ENCODE results near the gene C17orf107.

Gene C17orf107

DNA sequence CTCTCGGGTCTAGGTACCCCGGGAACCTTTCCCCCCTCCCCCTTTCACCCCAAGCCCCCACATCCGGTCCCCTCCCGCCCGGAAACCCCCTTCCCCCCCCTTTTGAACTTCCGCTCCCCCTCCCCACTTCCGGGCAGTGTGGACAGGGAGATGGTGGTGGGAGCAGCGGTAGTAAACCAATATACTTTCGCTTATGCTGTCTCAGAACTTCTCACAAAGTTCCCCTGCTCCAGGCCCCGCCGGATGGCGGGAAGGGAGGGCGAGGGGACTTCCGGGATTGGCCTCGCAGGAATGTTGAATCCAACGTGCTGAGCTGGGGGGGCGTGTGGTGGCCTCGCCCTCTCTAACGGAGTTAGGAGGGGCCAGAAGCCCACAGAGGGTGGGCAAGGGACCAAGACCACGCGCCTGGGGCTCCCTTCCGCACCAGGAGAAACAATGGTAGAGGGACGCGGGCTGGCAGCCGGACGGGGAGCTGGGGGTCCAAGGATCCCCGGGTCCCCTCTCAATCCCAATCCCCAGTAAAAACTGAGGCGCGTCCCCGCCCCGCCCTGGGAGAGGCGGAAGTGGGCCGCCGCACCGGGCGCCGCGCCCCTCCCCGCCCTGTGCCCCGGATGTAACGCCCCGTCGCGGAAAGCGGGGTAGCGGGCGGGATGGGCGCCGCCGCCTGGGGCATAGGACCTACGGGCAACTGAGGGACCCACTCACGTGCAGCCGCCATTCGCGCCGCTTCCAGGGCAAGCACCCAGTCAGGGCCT is 48.3 kb downstream of the C17orf107 start:
- peak; percentile 40 for DNase-seq (ENCODE audit: low read depth)
- TF ChIP-seq CTCF (conservative IDR thresholded peaks at IDR 0.05; ENCODE audit: low read length) = no peak
- peak overlapping the region; percentile 97 for H3K4me3 ChIP-seq (ENCODE audit: low read length)

DNA sequence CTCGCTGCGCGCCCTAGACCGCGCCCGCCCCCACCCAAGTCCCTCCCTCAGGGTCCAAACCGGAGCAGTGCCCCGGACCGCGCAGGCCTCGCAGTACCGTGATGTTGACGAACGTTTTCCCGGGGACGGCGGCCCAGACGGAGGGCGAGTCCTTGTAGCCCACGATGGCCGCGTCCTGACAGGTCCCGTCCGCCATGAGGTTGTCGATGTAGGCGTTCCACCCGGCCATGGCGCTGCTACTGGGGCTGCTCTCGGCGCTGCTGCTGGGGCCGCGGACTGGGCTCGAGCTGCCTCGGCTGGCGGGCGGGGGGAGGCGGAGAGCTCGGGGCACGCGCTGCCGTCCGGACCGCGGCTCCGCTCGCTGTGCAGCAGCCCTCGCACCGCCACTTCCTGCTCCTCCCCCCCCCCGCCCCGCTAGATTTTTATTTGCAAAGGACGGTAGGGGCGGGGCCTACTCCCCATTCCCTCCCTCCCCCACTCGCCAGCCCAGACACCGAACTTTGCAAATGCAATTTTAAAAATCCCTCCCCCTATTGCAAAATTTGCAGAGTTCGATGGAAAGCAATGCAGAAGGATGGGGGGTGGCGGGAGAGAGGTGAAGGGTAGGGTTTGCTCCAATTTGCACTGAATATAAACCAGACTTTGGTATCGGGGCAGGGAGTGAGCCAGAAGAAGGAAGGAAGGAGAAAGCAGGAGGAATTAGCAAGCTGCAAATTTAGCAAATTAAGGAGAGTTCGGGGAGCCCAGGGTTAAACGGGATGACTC is 49.0 kb downstream of the C17orf107 start, which contains the start of gene PFN1:
TSS of gene PFN1 (minus strand) at position 365 of the 765 bp plus-strand sequence. CDS start at position 229, 136 bp downstream.
- H3K4me3 ChIP-seq (ENCODE audit: low read length) = peak within 1 kb of the TSS; percentile 97
- TF ChIP-seq CTCF (conservative IDR thresholded peaks at IDR 0.05; ENCODE audit: low read length) = no peak
- peak; percentile 94 for DNase-seq (ENCODE audit: low read depth)

DNA sequence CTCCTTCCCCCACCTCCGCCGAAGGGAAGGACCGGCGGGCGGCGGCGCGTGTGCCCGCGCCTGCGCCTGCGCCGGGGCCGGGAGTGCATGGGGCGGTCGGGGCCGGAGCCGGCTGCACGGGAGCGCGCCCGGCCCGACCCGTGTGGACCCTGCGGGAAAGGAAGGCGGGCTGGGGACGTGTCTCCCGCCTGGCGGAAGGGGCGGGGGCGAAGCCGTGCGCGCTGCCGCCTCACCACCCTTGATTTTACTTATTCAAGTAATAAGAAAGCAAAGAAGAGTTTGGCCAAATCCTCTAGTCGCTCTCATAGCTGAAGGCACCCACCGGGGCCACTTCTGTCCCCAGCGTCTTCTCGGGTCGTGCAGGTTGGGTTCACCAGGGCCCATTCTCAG is 49.6 kb downstream of the C17orf107 start:
- DNase-seq (ENCODE audit: low read depth) = peak; percentile 89
- H3K4me3 ChIP-seq (ENCODE audit: low read length) = peak overlapping the region; percentile 97

DNA sequence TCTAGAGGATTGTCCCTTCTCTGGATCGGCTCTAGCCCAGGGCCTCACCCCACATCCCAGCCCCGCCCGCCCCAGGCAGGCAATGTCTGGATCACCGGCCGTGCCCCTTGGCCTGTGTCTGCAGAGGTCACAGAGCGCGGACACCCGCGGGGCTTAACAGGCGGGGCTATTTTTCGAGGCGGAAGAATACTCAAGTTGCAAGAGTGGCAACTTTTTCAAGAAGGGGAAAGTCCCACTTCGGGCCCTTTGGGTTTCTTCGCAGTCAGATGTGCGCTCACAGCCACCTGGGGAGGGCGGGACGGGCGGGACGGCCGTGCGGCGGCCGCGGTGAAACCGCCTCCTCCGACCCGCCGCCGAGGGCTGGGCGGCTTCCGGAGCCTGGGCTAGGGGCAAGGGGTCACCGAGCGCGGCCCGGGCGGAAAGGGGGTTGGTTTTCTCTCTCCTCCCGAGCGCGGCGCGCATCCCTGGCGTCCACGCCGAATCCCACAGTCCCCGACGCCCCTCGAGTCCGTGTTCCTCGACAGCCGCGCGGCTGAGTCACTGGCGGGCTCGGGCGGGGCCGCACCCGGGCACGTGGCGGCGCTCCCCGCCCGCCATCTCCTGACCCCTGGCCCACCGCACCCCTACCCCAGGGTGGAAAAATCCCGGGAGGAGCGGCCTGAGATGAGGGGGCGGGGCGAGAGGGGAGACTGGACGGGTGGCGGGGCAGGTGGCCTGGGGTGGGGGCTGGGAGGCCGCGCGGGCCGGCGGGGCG is 50.2 kb downstream of the C17orf107 start:
- no peak for TF ChIP-seq CTCF (conservative IDR thresholded peaks at IDR 0.05; ENCODE audit: low read length)
- DNase-seq (ENCODE audit: low read depth) = peak; percentile 65
- H3K4me3 ChIP-seq (ENCODE audit: low read length) = peak overlapping the region; percentile 72

More for the DNA sequence above, 49.6 kb downstream of the C17orf107 start:
- TF ChIP-seq CTCF (conservative IDR thresholded peaks at IDR 0.05; ENCODE audit: low read length) = no peak

- peak overlapping the region; percentile 54 for H3K4me3 ChIP-seq (ENCODE audit: low read length)
- no peak for DNase-seq (ENCODE audit: low read depth)
- TF ChIP-seq CTCF (conservative IDR thresholded peaks at IDR 0.05; ENCODE audit: low read length) = no peak
Observed at GRCh38 chr17:4950075-4950745, 50.9 kb downstream of the C17orf107 start.

DNA sequence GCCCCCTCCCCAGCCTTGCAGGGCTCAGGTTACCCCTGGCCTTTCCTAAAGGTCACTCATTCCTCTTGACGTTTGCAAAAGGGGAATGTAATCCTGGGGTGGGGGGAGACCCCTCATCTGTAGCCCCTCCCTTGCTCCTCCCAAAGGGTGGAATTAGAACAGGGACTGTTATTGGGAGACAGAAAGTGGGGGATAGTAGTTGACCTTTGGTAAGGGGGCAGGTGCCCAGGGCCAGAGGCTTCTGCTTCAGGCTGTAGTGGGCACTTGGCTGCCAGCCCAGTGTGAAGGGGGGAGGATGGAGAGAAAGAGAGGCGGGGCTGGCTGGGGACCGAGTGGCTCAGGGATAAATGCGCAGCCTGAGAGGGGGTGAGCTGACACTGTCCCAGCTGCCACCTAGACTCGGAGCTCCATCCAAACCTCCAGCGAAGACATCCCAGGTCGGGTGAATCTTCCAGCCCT is 51.4 kb downstream of the C17orf107 start, which contains the start of gene ENO3:
TSS of gene ENO3 (plus strand) at position 374 of the 459 bp plus-strand sequence. CDS start 711 bp downstream, outside the sequence.
- no peak for DNase-seq (ENCODE audit: low read depth)
- no peak for TF ChIP-seq CTCF (conservative IDR thresholded peaks at IDR 0.05; ENCODE audit: low read length)

More for the DNA sequence above, 51.4 kb downstream of the C17orf107 start, which contains the start of gene ENO3:
- peak within 1 kb of the TSS; percentile 54 for H3K4me3 ChIP-seq (ENCODE audit: low read length)
